HG03521 (cell line): ENCODE data around the gene NPTXR.
"Not testable (repeated sequence)": the region's sequence is repeated elsewhere in the genome, so short reads cannot be mapped to it uniquely, and the experiment has no call there.

Experiments used
- ATAC-seq: cut with Tn5 transposase; IDR thresholded peaks from one replicate; pipeline ENCODE4 v1.9.1; 2021; ENCODE audit warnings: mild to moderate bottlenecking, moderate library complexity; ENCODE audit not compliant: unreplicated experiment

The NPTXR gene

DNA sequence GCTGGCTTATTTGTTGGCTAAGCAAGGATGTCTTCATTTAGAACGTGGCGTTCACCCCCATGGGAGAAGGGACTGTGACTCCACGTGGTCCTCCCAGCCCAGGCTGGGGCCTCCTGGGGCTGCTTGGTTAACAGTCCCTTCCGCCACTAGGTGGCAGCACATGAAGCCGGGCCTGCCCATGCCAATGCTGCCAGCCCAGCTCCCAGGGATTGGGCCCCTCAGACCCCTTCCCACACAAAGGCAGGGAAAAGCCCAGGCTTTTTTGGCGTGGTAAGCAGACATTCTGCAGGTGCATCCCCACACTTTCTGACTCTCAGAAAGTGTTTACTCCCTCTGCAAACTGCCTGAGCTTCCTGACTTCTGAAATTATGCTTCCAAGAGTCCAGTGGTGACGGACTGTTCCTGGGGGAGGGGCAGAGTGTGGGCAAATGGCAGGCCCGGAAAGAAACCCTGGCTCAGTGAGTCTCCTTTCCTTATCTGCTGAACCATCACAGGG lies 25.1 kb upstream of the NPTXR start:
- no peak for ATAC-seq

DNA sequence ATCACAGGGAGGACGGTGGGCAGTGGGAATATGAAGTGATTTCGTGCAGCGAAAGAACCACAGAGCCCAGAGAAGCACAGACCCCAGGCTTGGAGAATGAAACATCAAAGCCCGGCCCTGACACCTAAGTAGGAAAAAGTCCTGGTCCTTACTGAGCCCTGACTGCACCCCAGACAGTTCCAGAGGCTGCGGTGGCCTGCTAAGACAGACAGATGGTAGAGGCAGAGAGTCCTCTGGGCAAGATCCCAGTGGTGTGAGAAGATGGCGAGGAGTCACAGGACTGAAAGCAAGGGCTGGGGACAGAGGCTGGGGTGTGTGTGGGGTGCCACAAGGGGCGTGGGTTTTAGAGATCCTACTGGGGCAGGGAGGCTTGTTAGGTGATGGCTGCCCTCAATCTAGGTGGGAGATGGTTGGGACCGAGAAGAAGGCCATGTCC lies 24.5 kb upstream of the NPTXR start:
- no peak for ATAC-seq

DNA sequence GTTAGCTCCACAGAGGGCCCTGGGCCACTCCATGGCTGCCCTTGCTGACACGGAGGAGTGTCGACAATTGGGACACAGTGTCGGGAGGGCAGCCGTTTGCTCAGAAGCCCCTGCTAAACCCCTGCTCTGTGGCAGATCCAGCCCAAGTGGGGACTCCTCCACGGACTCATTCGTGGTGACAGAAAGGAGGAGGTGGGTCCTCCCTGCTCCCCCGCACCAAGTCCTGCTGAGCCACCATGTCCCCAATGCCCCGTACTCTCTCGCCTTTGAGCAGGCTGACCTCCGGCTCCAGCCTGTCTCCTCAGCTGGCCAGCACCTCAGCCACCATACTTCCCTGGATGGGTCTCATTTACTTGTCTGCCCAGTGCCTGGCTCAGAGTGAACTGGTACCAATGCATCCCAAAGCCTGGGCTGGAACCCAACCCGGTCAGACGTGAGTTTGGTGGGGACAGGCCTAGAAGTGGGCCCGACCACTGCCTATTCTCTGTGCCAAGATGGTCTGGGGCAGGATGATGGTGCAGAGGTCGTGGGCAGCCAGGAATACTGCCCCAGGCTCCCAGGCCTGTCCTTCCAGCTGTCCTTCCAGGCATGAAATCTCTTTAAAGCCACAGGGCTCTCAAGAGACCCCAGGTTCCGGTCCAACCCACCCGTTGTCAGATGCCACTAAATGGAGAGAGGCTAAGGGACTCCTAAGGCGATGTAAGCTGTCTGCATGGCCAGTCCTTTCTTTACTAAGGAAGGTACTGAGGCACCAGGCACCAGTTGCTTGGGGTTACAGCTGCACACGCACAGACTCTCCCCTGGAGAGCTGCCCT lies 23.9 kb upstream of the NPTXR start:
- ATAC-seq: no peak

GRCh38 chr22:38867124-38867455 lies 23.3 kb upstream of the NPTXR start:
- no peak for ATAC-seq

GRCh38 chr22:38866399-38867123 lies 22.7 kb upstream of the NPTXR start:
- no peak for ATAC-seq

DNA sequence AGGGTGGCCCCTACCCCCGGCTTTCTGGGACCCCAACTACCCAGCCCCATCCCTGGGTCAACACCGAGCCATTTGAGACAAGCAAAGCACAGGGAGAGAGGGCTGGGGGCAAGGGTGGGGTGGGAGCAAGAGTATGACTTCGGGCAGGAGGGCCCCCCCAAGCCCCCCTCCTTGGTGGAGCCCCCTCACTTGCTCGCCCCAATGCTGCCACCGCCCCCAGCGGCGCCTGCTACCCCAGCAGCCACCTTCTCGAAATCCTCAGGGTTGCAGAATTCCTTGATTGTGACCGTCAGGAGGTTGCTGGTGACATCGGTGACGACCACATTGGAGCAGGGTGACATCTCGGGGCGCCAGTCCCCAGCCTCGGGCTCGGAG lies 22.2 kb upstream of the NPTXR start:
- ATAC-seq: no peak

- ATAC-seq: no peak
These were observed 21.6 kb upstream of the NPTXR start for GRCh38 chr22:38865201-38866023.

DNA sequence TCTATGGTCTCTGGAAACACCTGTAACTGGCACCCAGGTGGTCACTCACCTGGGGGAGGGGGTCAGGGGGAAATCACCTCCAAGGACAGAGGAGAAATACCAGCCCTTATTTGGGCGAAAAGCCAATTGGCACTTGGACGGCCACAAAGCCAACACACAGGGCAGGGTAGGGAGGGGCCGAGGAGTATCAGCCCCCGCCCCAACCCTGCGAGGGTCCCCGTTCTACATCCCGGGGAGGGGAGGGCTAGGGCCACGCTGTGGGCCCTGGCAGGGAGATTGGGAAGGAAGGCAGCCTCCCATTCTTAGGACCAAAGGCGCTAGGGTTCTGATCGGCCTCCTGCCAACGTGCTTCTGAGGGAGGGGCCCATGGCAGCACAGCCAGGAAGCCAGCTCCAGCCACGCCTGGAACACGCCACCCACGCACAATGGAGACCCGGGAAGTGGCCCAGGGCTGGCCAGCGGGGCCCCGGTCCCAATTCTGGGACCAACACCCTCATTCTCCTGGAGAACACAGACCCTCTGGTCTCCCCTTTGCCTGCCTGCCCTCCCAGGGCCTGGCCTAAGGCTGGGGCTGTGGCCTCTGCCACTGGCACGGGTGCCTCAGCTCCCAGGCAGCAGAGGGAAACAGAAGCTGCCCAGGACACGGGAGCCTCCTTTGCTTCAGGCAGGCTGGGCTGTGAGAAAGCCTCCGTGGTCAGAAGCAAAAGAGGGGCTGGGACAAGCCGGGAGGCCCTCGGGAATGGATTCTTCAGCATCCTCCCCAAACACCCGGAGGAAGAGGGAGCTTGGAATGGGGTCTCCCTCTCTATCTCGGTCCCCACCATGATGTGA lies 20.7 kb upstream of the NPTXR start:
- ATAC-seq: no peak

DNA sequence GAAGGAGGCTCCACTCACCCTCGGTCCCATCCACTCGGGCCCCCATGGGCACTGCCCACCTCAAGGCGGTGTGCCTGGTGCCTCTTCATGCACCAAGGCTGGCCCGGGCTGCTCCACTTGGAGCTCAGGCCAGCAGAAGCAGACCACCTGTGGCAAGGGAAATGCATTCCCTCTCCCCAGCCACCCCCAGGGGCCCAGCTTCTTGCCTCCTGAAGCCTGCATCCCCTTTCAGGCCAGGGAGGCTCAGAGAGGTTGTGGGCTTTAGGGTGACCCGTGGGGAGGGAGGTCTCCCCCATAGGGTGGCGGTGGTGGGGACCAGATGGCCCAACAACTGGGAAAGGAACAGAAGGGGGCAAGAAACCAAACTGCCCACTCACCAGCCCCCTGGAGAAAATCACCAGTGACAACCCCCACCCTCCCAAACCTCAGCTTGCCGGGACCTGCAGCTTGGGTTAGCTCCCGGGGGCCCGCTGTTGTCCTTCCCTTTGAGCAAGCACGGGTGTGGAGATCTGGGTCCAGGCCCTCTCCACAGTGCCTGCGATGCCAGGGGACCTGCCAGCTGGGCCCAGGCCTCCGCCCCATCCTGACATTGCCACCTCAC lies 19.8 kb upstream of the NPTXR start:
- ATAC-seq: no peak

DNA sequence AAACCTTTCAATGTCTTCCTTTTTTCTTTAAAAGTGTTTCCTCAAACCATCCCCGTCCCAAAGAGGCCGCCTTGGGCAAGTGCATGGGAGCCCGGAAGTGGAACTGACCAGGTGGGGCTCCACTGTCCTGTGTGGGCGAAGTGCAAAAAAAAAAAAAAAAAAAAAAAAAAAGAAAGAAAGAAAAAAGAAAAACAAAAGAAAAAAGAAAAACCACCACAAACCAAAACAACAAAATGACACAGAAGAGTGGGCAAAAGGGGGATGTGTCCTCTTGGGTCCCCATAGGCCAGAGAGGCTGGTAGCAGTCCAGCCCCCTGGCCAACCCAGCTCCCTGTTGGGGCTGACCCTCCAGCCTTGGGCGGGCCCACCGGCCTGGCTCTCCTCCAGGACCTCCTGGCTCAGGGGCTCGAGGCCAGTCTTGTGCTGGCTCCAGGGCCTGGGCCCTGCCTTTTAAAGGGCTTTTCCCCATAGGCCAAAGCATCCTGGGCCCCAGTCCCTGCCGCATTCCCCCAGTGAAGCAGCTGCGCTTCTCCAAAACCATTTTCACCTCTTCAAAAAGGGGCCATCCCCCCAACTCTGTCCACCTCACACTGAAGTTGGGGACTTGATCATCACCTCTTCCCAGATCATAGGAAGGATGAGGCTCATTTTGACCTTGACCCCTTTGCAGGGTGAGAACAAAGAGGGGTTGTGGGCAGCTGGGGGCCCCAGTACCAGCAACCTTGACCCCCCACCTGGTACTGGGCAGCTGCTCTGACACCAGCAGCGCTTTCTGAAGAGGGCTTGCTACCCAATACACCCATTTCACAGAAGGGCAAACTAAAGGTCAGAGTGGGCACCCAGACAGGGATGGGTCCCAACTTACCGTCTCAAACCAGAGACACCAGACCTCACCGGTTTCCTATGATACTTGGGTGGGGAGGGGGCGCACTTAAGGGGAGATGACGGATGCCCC lies 18.8 kb upstream of the NPTXR start:
- ATAC-seq: no peak

- ATAC-seq: no peak
These were observed 18.1 kb upstream of the NPTXR start for GRCh38 chr22:38861927-38862326.

DNA sequence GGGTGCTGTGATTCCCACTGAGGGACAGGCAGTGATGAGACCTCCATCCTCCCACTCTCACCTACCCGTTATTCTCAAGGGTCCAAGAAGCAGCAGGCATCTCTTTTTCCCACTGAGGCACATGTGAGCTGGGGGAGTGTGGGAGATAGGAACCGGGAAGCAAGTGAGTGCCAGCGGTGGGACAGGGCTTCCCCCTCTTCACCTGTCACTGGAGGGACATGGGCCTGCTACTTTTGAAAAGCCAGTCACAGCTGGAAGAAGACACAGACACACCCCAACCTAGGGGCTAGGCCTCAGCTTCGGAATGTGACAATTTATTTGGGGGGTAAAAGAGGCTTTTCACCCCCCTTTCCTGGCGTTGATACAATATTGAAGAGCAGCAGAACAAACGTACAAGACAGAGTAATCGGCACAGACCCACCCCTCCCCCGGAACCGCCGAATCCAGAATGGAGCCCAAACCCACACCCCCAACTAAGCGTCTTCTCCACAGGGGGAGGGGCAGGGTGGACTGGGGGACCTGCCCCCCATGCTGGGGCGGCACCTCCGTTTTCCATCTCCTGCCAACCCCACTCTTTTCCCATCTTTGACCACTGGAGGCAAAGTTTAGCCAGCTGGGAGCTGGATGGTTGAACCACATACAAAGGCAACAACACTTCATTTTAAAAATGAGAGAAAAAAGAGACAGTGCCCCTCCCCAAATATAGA lies 17.5 kb upstream of the NPTXR start:
- no peak for ATAC-seq

DNA sequence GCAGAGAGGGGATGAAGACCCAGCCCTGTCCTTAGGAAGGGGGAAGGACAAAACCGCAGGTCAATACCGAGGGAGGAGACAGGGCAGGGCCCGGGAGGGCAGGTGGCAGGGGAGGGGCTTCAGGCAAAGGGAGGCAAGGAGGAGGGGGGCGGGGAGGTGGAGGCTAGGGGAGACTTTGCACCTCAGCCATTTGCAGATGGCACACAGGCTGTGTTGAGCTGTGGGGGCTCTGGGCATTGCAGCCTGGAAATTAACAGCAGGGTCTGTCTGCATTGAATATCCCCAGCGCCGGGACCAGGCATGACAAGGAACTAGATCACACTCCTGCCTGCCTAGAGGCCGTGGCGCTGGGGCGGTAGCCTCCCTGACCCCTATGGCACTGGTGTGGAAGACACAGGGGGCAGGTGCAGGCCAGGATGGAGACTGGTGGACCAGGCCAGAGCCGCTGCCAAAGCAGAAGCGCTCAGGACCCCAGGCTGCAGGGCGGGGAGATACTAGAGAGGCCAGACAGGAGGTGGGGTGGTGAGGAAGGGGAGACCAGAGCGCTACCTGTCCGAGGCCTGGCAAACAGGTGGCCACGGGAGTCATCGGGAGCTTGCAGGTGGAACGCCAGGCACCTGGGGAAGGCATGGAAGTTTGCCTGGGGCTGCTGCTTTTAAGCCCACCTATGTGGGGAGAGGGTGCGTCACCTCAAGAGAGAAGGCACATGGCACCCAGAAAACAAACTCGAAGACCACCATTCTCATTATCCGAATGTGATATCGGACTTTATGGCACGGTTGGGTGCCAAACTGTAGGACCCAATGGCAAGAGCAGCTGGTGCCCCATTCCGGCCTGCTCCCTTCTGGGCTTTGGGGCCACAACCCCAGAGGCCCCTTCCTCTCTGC lies 16.7 kb upstream of the NPTXR start:
- no peak for ATAC-seq

DNA sequence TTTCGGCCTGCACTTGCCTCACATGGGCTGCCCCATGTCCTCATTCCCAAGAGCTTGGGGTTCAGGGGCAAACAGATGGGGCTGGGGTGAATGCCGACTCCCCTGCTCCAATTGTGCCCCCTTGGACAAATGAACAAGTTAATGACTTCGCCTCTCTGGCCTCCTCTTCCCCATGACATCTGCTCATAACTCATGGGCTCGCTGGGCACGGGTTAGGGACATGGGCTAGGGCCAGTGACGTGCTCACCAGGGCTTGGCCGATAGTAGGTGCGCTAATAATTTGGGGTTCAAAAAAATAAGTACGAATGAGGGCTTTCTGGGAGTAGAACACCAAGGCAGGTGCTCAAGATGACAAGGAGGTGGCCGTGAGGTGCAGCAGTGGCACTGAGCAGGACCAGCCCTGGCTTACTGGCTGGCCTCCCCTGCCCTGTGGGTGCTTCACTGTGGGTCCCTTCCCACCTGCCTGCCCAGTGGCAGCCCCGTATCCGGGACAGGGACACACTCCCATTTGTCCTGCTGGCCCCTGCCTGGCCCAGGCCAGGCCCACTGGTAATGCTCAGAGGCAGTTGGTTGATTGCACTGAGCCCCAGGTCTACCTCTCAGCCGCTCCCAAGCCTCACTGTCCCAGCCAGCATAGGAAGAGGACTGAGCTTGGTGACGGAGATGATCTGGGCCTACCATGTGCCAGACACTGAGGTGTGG lies 15.9 kb upstream of the NPTXR start:
- no peak for ATAC-seq

DNA sequence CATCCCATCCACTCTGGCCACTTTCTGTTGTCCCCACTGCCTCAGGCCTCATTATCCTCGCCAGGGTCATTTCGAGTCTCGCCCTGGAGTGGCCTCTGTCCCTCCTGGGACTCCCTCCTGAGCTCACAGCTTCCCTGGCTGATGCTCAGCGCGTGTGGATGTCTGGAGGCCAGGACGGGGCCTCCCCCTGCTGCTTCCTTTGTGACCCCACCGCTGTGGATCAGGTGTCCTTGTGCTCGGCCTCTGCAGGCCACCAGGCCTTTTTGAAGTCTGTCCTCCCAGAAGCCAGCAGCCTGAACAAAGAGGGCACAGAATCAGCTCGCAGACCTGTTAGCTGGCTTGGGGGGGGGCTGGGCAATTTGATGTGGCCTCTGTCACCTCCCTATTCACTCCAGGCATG lies 14.7 kb upstream of the NPTXR start:
- no peak for ATAC-seq

DNA sequence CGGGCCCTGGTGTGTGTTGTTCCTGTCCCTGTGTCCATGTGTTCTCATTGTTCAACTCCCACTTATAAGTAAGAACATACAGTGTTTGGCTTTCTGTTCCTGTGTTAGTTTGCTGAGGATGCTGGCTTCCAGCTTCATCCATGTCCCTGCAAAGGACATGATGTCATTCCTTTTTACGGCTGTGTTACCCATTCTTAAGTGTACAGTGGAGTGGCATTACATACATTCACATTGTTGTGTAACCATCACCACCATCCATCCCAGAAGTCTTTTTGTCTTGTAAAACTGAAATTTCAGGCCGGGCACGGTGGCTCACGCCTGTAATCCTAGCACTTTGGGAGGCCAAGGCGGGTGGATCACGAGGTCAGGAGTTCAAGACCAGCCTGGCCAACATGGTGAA lies 10.6 kb upstream of the NPTXR start:
- not testable (repeated sequence) for ATAC-seq

- ATAC-seq: not testable (repeated sequence)
These were observed 10.1 kb upstream of the NPTXR start for GRCh38 chr22:38853883-38854282.
